A375 (cell line): ENCODE data around the gene BCAS4. TPM values are rescaled to one million over a fixed set of nuclear protein-coding genes. Genes with fewer than 3 reads are reported as not detected.

Source experiments
- small RNA-seq: library from RNA; depleted of rRNA; stranded (forward); fragments of <200 nt; gene quantifications from one replicate; pipeline ENCODE3, GENCODE V24; 2014
- total RNA-seq: library from RNA; depleted of rRNA; stranded (reverse); fragments of >200 nt; shearing (Covaris generic); gene quantifications from 2 replicates; pipeline ENCODE4 v1.2.3, GENCODE V29; 2014; rRNA removed

Gene BCAS4
- 9.0 and 20.6 TPM in 2 replicates for total RNA-seq

GRCh38 chr20:50794846-50795634 lies at the start of gene BCAS4:
Gene BCAS4, plus strand, starts transcription at chr20:50795061. Its CDS starts 23 bp downstream, at chr20:50795084.

Small RNA genes within 50 kb of the gene (small RNA-seq; reads per million reads assigned to genes)
- gene TMSB4XP6 = not detected

Other genes with a start within 250 kb of the BCAS4 start
- gene RIPOR3, start 103.5 kb upstream of the BCAS4 start, total RNA-seq = 0.05 TPM in 1 of 2 replicates, not detected in the other
- gene PARD6B, start 63.5 kb upstream of the BCAS4 start, total RNA-seq = 2.4 and 2.9 TPM in 2 replicates
- gene ADNP, start 136.4 kb downstream of the BCAS4 start, total RNA-seq = 35.9 and 54.1 TPM in 2 replicates
- gene DPM1, start 163.5 kb downstream of the BCAS4 start, total RNA-seq = 133 and 149 TPM in 2 replicates
- 11.9 and 12.8 TPM in 2 replicates for gene MOCS3, start 163.8 kb downstream of the BCAS4 start, total RNA-seq
- gene KCNG1, start 228.0 kb downstream of the BCAS4 start, total RNA-seq = 183 and 213 TPM in 2 replicates